Fibroblast of mammary gland (primary cell): ENCODE data around the gene CMKLR1.

Experiments used
- DNase-seq: peaks from one replicate; pipeline ENCODE4 v3.0.0-alpha.2; 2010; ENCODE audit warnings: low read depth
- H3K4me3 ChIP-seq: 2 replicates; pipeline ENCODE4 v1.5.1; 2011; ENCODE audit warnings: low read depth, mild to moderate bottlenecking, low read length, moderate library complexity; ENCODE audit not compliant: control insufficient read depth
- CTCF ChIP-seq: conservative IDR thresholded peaks from 2 replicates; pipeline ENCODE4 v1.5.1; 2011; ENCODE audit warnings: low read depth, low read length, inconsistent platforms; ENCODE audit not compliant: control insufficient read depth, insufficient read depth

The CMKLR1 gene

GRCh38 chr12:108302403-108303311 lies 36.5 kb downstream of the CMKLR1 start:
- no peak for TF ChIP-seq CTCF
- H3K4me3 ChIP-seq = no peak overlapping the region
- peak; percentile 68 for DNase-seq

GRCh38 chr12:108302016-108302402 lies 37.1 kb downstream of the CMKLR1 start:
- H3K4me3 ChIP-seq = no peak overlapping the region
- TF ChIP-seq CTCF = no peak
- DNase-seq = no peak

- DNase-seq = no peak
- H3K4me3 ChIP-seq = no peak overlapping the region
- TF ChIP-seq CTCF = no peak
Measured at GRCh38 chr12:108301346-108301745, 37.8 kb downstream of the CMKLR1 start.

- DNase-seq = no peak
- H3K4me3 ChIP-seq = no peak overlapping the region
- no peak for TF ChIP-seq CTCF
Measured at GRCh38 chr12:108299980-108300696, 39.0 kb downstream of the CMKLR1 start.

- no peak overlapping the region for H3K4me3 ChIP-seq
- no peak for DNase-seq
Measured at GRCh38 chr12:108299516-108299915, 39.6 kb downstream of the CMKLR1 start.

GRCh38 chr12:108298761-108299275 lies 40.3 kb downstream of the CMKLR1 start:
- TF ChIP-seq CTCF = no peak
- DNase-seq = no peak
- no peak overlapping the region for H3K4me3 ChIP-seq

More at GRCh38 chr12:108299516-108299915, 39.6 kb downstream of the CMKLR1 start:
- no peak for TF ChIP-seq CTCF
